ENCODE results near the gene RAB11FIP3. TPM values are rescaled to one million over a fixed set of nuclear protein-coding genes. Genes with fewer than 3 reads are reported as not detected.

RAB11FIP3 gene
- total RNA-seq, 2 experiments from 2014 or later: 18.7 to 20.4 TPM

GRCh38 chr16:470418-470817 is 45.0 kb downstream of the RAB11FIP3 start:
- Mint-ChIP-seq H3K9me3 (no peaks in the 10 kb centered on the region), H3K36me3 (ENCODE audit: low read depth) (peaks cover 2% of the 10 kb centered on the region), H3K27me3 (no peaks in the 10 kb centered on the region), H3K4me1 (ENCODE audit: low read depth) (peaks cover 5% of the 10 kb centered on the region), H3K4me3 (no peak overlapping the region), H3K27ac (no peak overlapping the region)
- POLR2A ChIA-PET: interaction anchor here (0.7 kb wide), 1 partner anchor 266 kb away, joined by 3 read pairs; no protein-coding TSS in a partner anchor
- CTCF ChIA-PET: no interaction called here
- TF ChIP-seq CTCF (IDR thresholded peaks at IDR 0.05): no peak
- no peak for DNase-seq
- intact Hi-C loops (cut with micrococcal nuclease): no loop called here
- no peak for ATAC-seq

DNA sequence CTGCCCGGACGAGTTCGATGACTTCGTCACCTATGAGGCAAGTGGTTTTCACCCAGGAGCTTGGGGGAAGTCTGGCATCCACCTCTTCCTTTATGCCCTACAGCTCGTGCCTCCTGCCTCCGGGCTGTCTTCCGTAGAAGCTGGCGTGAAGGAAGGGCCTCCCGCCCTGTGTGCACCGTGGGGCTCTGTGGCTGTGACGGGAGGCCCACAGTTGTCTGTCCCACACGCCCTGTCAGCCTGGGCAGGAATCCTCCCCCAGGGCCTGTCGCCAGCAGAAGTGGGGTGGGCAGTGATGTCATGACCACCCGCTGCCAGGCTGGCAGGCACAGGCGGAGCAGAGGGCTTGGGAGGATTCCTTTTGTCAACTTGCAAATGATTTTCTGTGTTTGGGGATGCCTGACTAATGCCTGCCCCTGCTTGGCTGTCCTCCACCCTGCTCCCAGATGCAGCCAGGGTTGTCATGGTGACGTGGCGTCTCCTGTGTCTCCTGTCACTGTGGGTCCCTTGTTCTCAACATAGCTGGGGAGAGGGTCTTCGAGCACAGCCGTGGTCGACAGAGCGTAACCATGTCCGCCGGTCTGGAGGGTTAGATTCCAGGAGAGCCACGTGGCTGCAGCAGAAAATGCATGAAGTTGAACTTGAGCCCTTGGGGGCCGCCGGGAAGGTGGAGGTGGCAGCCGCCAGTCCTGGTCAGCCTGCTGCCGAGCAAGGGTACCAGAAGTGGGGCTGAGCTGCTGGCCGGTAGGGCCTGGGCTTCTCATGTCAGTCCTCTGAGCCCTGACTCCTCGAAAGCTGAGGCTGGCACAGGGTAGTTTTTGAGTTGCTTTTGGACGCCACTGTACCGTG is 46.1 kb downstream of the RAB11FIP3 start:
- Mint-ChIP-seq H3K27me3 (no peaks in the 10 kb centered on the region), H3K36me3 (ENCODE audit: low read depth) (peaks cover 2% of the 10 kb centered on the region), H3K4me3 (no peak overlapping the region), H3K27ac (no peak overlapping the region), H3K4me1 (ENCODE audit: low read depth) (peaks cover 5% of the 10 kb centered on the region), H3K9me3 (no peaks in the 10 kb centered on the region)
- ChIA-PET CTCF (no interaction called here), POLR2A (no interaction called here)
- no peak for TF ChIP-seq CTCF (IDR thresholded peaks at IDR 0.05)
- intact Hi-C loops (cut with micrococcal nuclease): no loop called here
- DNase-seq (no peak), ATAC-seq (no peak)

DNA sequence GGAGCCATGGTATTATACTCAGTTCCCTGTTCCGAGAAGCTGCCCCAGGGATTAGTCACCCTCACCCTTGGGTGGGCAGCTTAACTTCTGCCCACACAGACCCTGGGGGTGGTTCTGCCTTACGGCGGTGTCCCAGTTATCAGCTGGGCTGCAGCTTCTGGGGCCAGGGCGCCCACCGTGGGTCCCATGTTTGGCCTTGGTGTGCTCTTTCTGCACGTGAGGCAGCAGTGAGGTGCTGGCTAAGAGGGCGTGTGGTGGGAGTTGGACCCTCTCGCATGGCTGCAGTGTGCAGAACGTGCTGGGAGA is 46.7 kb downstream of the RAB11FIP3 start:
- CTCF ChIA-PET: no interaction called here
- no peak for TF ChIP-seq CTCF (IDR thresholded peaks at IDR 0.05)
- H3K36me3 Mint-ChIP-seq (ENCODE audit: low read depth): peaks cover 2% of the 10 kb centered on the region

DNA sequence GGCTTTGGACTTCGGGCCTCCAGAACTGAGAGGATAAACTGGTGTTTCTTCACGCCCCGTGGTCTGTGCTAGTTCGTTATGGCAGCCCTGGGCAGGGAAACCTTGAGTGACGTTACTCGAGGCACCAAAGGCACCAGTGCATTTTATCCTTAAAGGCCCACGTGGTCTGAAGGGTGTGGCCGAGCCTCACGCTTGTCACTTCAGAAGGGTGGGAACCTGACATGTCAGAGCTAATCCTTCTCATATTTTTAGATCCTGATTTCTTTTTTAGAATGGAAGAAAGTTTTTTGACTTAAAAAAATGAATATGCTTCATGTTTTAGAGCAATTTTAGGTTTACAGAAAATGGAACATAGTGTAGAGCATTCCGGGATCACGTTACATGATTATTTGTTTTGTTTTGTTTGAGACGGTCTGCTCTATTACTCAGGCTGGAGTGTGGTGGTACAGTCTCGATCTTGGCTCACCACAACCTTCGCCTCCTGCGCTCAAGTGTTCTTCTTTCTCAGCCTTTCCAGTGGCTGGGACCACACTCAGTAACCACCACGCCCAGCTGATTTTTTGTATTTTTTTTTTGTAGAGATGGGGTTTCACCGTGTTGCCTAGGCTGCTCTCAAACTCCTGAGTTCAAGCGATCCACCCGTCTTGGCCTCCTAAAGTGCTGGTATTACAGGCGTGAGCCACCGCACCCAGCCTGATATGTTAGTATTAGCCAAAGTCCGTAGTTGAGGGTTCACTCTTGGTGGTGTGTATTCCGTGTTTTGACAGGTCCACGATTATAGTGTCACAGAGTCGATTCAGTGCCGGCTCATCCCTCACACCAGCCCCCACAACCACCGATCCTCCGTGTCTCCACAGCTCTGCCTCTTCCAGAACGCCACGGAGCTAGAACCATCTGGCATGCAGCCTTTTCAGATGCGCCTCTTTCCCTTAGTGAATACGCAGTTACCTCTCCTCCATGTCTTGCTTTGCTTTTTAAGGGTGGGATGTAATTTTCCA is 47.9 kb downstream of the RAB11FIP3 start:
- H3K27ac Mint-ChIP-seq: no peak overlapping the region
- H3K36me3 Mint-ChIP-seq (ENCODE audit: low read depth): peaks cover 2% of the 10 kb centered on the region
- H3K4me1 Mint-ChIP-seq (ENCODE audit: low read depth): no peaks in the 10 kb centered on the region
- H3K4me3 Mint-ChIP-seq: no peak overlapping the region
- no peak for DNase-seq
- TF ChIP-seq CTCF (IDR thresholded peaks at IDR 0.05): no peak
- ATAC-seq: no peak
- intact Hi-C loops (cut with micrococcal nuclease): no loop called here
- no peaks in the 10 kb centered on the region for H3K27me3 Mint-ChIP-seq
- POLR2A ChIA-PET: no interaction called here
- CTCF ChIA-PET: no interaction called here
- no peaks in the 10 kb centered on the region for H3K9me3 Mint-ChIP-seq

More for the DNA sequence above, 46.7 kb downstream of the RAB11FIP3 start:
- intact Hi-C loops (cut with micrococcal nuclease): no loop called here
- H3K4me1 Mint-ChIP-seq (ENCODE audit: low read depth): peaks cover 1% of the 10 kb centered on the region
- POLR2A ChIA-PET: no interaction called here
- H3K27ac Mint-ChIP-seq: no peak overlapping the region
- H3K27me3 Mint-ChIP-seq: no peaks in the 10 kb centered on the region
- no peak for ATAC-seq
- H3K4me3 Mint-ChIP-seq: no peak overlapping the region
- DNase-seq: no peak
- no peaks in the 10 kb centered on the region for H3K9me3 Mint-ChIP-seq

Data from activated CD8-positive, alpha-beta T cell treated with anti-CD3 and anti-CD28 coated beads for 36 hours (primary cell).